ENCODE data around the gene RBM4. TPM values are rescaled to one million over a fixed set of nuclear protein-coding genes. Genes with fewer than 3 reads are reported as not detected.
A peak's percentile ranks its signal among the peaks of the same experiment; 100 is the strongest.

RBM4 gene
- polyA plus RNA-seq, 1 experiment, result 183 TPM

DNA sequence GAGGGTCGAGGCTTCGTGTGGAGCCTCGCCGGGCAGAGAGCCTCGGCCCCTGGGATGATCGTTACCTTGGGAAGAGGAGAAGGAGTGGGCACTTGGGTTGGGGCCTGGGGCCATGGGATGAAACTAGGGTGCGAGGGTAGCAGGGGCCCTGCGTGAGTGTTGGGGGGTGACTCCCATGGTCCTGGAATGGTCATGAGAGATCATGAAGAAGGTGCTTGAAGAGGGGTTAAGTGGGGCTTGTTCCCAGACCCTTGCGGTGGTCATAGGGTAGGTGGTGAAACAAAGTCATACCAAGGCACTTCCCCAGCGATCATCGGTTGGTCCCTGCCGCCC is 45.2 kb upstream of the RBM4 start:
- ChIA-PET POLR2A (no interaction called here), CTCF (interaction anchor here (1.0 to 4.0 kb wide), 5 partner anchors 9 to 85 kb away, joined by 3 to 24 read pairs (median 4); partner anchors contain the start of gene RBM4B)
- TF ChIP-seq, protein P1, sequence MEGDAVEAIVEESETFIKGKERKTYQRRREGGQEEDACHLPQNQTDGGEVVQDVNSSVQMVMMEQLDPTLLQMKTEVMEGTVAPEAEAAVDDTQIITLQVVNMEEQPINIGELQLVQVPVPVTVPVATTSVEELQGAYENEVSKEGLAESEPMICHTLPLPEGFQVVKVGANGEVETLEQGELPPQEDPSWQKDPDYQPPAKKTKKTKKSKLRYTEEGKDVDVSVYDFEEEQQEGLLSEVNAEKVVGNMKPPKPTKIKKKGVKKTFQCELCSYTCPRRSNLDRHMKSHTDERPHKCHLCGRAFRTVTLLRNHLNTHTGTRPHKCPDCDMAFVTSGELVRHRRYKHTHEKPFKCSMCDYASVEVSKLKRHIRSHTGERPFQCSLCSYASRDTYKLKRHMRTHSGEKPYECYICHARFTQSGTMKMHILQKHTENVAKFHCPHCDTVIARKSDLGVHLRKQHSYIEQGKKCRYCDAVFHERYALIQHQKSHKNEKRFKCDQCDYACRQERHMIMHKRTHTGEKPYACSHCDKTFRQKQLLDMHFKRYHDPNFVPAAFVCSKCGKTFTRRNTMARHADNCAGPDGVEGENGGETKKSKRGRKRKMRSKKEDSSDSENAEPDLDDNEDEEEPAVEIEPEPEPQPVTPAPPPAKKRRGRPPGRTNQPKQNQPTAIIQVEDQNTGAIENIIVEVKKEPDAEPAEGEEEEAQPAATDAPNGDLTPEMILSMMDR (IDR thresholded peaks at IDR 0.05; ENCODE audit: insufficient read depth, low read depth, low read length), result no peak
- no peak for DNase-seq (ENCODE audit: low read depth)
- Histone ChIP-seq H3K36me3 (ENCODE audit: control insufficient read depth, insufficient read depth, low read length) (no peaks in the 10 kb centered on the region; the same call in 1 of the 2 replicates), H3K4me3 (ENCODE audit: low read depth, low read length) (peak overlapping the region; percentile 68), H3K27me3 (ENCODE audit: control insufficient read depth, insufficient read depth, low read length) (no peaks in the 10 kb centered on the region)

DNA sequence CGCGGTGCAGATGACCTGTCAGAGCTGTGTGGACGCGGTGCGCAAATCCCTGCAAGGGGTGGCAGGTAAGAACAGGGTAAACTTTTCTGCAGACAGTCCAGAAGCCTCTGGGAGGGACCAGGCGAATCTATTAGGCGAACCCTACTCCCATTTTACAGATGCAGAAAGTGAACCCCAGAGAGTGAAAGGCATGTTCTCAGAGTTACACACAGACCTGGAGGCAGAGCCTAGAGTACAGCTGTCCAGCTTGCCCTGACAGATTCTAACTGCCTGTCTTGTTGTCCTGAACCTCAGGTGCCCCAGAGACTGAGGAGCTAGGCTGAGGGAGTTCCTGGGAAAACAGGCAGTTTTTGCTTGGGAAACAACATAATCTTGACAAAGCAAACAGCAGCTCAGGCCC is 44.9 kb upstream of the RBM4 start:
- POLR2A ChIA-PET, result no interaction called here
- Histone ChIP-seq H3K4me3 (ENCODE audit: low read depth, low read length) (peak overlapping the region; percentile 68), H3K27me3 (ENCODE audit: control insufficient read depth, insufficient read depth, low read length) (no peaks in the 10 kb centered on the region), H3K36me3 (ENCODE audit: control insufficient read depth, insufficient read depth, low read length) (no peaks in the 10 kb centered on the region; the same call in 1 of the 2 replicates)
- no peak for DNase-seq (ENCODE audit: low read depth)
- CTCF ChIA-PET, result interaction anchor here (0.8 to 4.0 kb wide), 3 partner anchors 14 to 85 kb away, joined by 3 to 24 read pairs (median 3); partner anchors contain the start of gene RBM4B
- TF ChIP-seq, protein P1 (IDR thresholded peaks at IDR 0.05; ENCODE audit: insufficient read depth, low read depth, low read length), result no peak

DNA sequence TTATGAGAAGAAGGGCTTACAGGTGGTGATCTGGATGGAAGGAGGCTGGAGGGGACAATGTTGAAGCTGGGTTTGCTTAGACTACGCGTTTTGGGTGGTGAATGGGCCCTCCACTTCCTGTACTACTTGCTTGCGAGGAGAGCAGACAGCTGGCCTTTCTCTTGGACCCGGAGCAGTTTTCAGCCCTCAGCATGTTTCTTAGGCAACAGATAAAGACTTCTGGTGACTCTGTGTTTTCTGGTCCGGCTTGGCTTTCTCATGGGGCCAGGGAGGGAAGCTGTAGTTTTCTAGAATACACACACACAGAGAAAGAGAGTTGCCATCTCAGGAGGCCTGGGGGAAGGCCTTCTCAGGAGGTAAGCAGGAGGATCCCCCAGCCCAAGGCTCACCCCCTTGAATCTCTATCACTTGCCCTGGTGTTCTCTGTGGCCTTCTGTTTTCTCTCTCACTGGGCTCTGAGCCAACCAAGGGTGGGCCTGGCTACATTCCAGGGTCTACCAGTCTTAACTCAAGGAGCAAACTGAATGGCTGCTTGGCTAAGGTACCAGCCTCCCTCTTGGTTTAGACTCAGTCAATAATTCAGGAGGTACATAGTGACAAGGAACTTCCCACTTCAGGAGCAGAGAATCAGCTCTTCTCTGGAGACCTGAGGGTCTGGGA is 43.1 kb upstream of the RBM4 start:
- Histone ChIP-seq H3K27me3 (ENCODE audit: control insufficient read depth, insufficient read depth, low read length) (no peaks in the 10 kb centered on the region), H3K36me3 (ENCODE audit: control insufficient read depth, insufficient read depth, low read length) (peaks cover 10% of the 10 kb centered on the region), H3K4me3 (ENCODE audit: low read depth, low read length) (no peak overlapping the region)
- ChIA-PET CTCF (interaction anchor here (1.3 to 1.6 kb wide), 3 partner anchors 15 to 24 kb away, joined by 3 to 5 read pairs (median 3); no protein-coding TSS in a partner anchor), POLR2A (interaction anchor here (0.6 kb wide), 1 partner anchor 12 kb away, joined by 15 read pairs; no protein-coding TSS in a partner anchor)
- no peak for DNase-seq (ENCODE audit: low read depth)
- TF ChIP-seq, protein P1 (IDR thresholded peaks at IDR 0.05; ENCODE audit: insufficient read depth, low read depth, low read length), result no peak

DNA sequence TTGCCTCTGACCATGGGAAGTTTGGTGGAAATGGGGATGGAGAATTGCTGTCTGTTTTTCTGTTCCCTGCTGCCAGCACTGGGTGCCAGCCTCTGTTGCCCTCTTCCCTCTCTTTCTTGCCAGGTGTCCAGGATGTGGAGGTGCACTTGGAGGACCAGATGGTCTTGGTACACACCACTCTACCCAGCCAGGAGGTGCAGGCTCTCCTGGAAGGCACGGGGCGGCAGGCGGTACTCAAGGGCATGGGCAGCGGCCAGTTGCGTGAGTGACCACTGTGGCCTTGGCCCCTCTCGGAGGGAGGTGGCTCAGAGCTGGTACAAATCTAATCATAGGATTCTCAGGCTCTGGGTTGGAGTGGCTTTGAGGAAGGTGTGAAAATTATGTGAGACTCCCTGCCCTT is 39.5 kb upstream of the RBM4 start:
- no peaks in the 10 kb centered on the region for H3K27me3 ChIP-seq (ENCODE audit: control insufficient read depth, insufficient read depth, low read length)
- H3K4me3 ChIP-seq (ENCODE audit: low read depth, low read length), result no peak overlapping the region
- TF ChIP-seq, protein P1 (IDR thresholded peaks at IDR 0.05; ENCODE audit: insufficient read depth, low read depth, low read length), result no peak
- DNase-seq (ENCODE audit: low read depth), result no peak
- peaks cover 15% of the 10 kb centered on the region for H3K36me3 ChIP-seq (ENCODE audit: control insufficient read depth, insufficient read depth, low read length)
- CTCF ChIA-PET, result interaction anchor here (0.9 kb wide), 1 partner anchor 19 kb away, joined by 3 read pairs; no protein-coding TSS in a partner anchor
- POLR2A ChIA-PET, result no interaction called here

DNA sequence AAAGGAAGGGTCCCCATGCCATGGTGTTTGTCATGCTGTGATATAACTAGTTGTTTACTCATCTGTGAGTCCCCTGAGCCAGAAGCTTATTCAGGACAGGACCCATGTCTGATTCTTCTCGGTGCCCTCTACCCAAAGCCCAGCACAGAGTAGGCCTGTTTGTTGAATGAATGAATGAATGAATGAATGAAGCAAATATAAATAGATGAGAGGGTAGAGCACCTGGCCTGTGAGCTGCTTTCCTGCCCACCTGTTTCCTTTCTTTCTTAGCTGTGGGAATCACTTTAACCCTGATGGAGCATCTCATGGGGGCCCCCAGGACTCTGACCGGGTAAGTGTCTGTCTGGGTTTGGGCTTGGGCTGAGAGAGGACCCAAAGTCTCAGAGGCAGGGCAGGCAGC is 38.3 kb upstream of the RBM4 start:
- Histone ChIP-seq H3K27me3 (ENCODE audit: control insufficient read depth, insufficient read depth, low read length) (no peaks in the 10 kb centered on the region), H3K4me3 (ENCODE audit: low read depth, low read length) (no peak overlapping the region), H3K36me3 (ENCODE audit: control insufficient read depth, insufficient read depth, low read length) (peaks cover 20% of the 10 kb centered on the region)
- TF ChIP-seq, protein P1 (IDR thresholded peaks at IDR 0.05; ENCODE audit: insufficient read depth, low read depth, low read length), result no peak
- no peak for DNase-seq (ENCODE audit: low read depth)
- ChIA-PET POLR2A (no interaction called here), CTCF (interaction anchor here (0.7 kb wide), 1 partner anchor 33 kb away, joined by 3 read pairs; no protein-coding TSS in a partner anchor)

Measured in BJ (cell line).